Stimulated activated CD4-positive, alpha-beta T cell treated with anti-CD3 and anti-CD28 coated beads, Interleukin-4, amount 100 ng/mL, for 4 hours (primary cell): ENCODE data around the gene COL4A2.

ENCODE experiments used
- DNase-seq, 2 experiments: peaks; one replicate each; pipeline ENCODE4 v3.0.0-alpha.2; 2020

COL4A2 gene

GRCh38 chr13:110291286-110291685 lies 15.8 kb upstream of the COL4A2 start:
- no peak for DNase-seq

- no peak for DNase-seq
Observed at GRCh38 chr13:110293037-110293436, 14.0 kb upstream of the COL4A2 start.

- DNase-seq = no peak
Observed at GRCh38 chr13:110293649-110294048, 13.4 kb upstream of the COL4A2 start.

- no peak for DNase-seq
Observed at GRCh38 chr13:110294146-110294545, 12.9 kb upstream of the COL4A2 start.

GRCh38 chr13:110294622-110295021 lies 12.5 kb upstream of the COL4A2 start:
- no peak for DNase-seq

GRCh38 chr13:110297011-110297410 lies 10.1 kb upstream of the COL4A2 start:
- DNase-seq = no peak

- no peak for DNase-seq
Observed at GRCh38 chr13:110297766-110298504, 9.1 kb upstream of the COL4A2 start.

GRCh38 chr13:110298505-110299282 lies 8.4 kb upstream of the COL4A2 start:
- DNase-seq = no peak

GRCh38 chr13:110299283-110299840 lies 7.7 kb upstream of the COL4A2 start:
- DNase-seq = no peak

- DNase-seq = no peak
Observed at GRCh38 chr13:110300090-110300815, 6.8 kb upstream of the COL4A2 start.

GRCh38 chr13:110301083-110301482 lies 6.0 kb upstream of the COL4A2 start:
- no peak for DNase-seq

GRCh38 chr13:110301606-110302553 lies 5.2 kb upstream of the COL4A2 start:
- DNase-seq = no peak

GRCh38 chr13:110302997-110303396 lies 4.1 kb upstream of the COL4A2 start:
- no peak for DNase-seq

- DNase-seq = no peak
Observed at GRCh38 chr13:110303644-110304043, 3.4 kb upstream of the COL4A2 start.

GRCh38 chr13:110304256-110304655 lies 2.8 kb upstream of the COL4A2 start:
- no peak for DNase-seq

- DNase-seq = no peak
Observed at GRCh38 chr13:110305001-110305400, 2.1 kb upstream of the COL4A2 start.

- no peak for DNase-seq
Observed at GRCh38 chr13:110305544-110305943, 1.5 kb upstream of the COL4A2 start.

GRCh38 chr13:110305949-110306339 lies 1.1 kb upstream of the COL4A2 start:
- DNase-seq = no peak

GRCh38 chr13:110306340-110306959 lies 634 bp upstream of the COL4A2 start:
- DNase-seq = no peak

GRCh38 chr13:110307767-110308655 lies 927 bp downstream of the COL4A2 start:
- no peak for DNase-seq
